ENCODE data around the gene FAAH. TPM values are rescaled to one million over a fixed set of nuclear protein-coding genes. Genes with fewer than 3 reads are reported as not detected.

Gene FAAH
- total RNA-seq, 3 donors from 2014 or later = 18.1 to 58.7 (median 38.3) TPM

DNA sequence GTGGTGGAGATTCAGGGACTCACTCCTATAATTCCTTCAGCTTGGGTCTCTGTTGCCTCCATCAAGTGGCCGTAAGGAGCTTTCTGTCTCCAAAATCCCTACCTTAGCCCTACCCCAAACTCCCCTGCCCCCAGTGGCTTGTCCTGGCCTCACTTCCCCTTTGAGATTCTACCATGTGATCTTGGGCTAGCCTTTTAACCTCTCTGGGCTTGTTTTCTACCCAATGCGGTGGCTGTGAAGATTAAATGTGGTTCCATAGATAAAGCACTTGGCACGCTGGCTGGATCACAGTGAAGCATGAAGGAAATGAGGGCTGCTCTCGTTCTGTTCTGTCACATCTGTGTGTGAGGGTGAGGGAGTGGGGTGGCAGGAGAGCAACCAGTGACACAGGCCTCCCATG is 43.6 kb downstream of the FAAH start:
- no peaks in the 10 kb centered on the region for H3K27me3 ChIP-seq
- H3K27ac ChIP-seq = no peak overlapping the region
- no peaks in the 10 kb centered on the region for H3K4me1 ChIP-seq
- DNase-seq (ENCODE audit: low spot score in 2 of 2) = no peak
- TF ChIP-seq POLR2AphosphoS5 (IDR thresholded peaks at IDR 0.05) (no peak), POLR2A (IDR thresholded peaks at IDR 0.05) (no peak)
- TF ChIP-seq, protein P1, sequence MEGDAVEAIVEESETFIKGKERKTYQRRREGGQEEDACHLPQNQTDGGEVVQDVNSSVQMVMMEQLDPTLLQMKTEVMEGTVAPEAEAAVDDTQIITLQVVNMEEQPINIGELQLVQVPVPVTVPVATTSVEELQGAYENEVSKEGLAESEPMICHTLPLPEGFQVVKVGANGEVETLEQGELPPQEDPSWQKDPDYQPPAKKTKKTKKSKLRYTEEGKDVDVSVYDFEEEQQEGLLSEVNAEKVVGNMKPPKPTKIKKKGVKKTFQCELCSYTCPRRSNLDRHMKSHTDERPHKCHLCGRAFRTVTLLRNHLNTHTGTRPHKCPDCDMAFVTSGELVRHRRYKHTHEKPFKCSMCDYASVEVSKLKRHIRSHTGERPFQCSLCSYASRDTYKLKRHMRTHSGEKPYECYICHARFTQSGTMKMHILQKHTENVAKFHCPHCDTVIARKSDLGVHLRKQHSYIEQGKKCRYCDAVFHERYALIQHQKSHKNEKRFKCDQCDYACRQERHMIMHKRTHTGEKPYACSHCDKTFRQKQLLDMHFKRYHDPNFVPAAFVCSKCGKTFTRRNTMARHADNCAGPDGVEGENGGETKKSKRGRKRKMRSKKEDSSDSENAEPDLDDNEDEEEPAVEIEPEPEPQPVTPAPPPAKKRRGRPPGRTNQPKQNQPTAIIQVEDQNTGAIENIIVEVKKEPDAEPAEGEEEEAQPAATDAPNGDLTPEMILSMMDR (IDR thresholded peaks at IDR 0.05) = no peak
- no peaks in the 10 kb centered on the region for H3K36me3 ChIP-seq
- intact Hi-C loops (cut with DNase I; ENCODE audit: low total_unique reads) = no loop called here
- no peaks in the 10 kb centered on the region for H3K9me3 ChIP-seq
- H3K4me3 ChIP-seq = no peak overlapping the region

DNA sequence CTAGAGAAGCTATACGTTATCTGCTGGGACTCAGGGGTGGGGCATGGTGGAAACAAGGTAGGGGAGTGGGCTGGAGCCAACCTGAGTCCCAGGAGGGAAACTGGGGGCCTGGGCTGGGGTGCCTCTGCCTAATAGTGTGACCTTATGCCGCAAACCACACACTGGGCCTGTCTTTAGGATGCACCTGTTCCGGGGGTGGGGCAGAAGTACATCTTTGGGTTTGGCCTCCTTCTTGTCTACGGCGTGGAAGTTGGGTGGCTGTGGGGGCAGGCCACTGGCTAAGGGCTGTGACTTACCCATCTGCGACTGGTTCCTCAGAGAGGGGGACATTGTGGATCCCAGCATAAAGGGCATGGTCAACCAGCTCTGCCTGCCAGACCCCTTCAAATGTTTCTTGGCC is 44.2 kb downstream of the FAAH start:
- Histone ChIP-seq H3K4me1 (no peaks in the 10 kb centered on the region), H3K27me3 (no peaks in the 10 kb centered on the region), H3K4me3 (no peak overlapping the region), H3K36me3 (no peaks in the 10 kb centered on the region), H3K27ac (no peak overlapping the region), H3K9me3 (no peaks in the 10 kb centered on the region)
- TF ChIP-seq POLR2A (IDR thresholded peaks at IDR 0.05) (no peak), POLR2AphosphoS5 (IDR thresholded peaks at IDR 0.05) (no peak)
- TF ChIP-seq, protein P1 (IDR thresholded peaks at IDR 0.05) = no peak
- no peak for DNase-seq (ENCODE audit: low spot score in 2 of 2)
- intact Hi-C loops (cut with DNase I; ENCODE audit: low total_unique reads) = no loop called here

DNA sequence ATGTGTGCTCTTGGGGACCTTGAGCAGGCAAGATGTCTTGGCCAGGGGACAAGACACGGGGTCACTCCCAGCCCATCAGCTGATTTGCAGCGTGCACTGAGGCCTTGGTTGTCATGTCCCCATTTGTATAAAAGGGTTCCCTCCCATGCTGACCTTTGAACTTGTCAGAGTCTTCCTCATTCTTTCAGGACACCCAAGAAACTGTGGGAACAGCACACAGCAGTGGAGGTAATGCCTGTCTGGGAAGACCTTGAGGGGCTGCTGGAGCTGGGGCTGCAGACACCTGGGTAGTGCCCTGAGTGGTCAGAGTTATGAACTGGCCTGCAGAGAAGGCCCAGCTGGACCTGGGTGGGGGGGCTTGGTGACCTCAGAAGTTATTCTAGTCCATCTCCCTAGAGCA is 46.4 kb downstream of the FAAH start:
- H3K4me3 ChIP-seq = no peak overlapping the region
- TF ChIP-seq, protein P1 (IDR thresholded peaks at IDR 0.05) = no peak
- TF ChIP-seq POLR2AphosphoS5 (IDR thresholded peaks at IDR 0.05) = no peak
- no peak for TF ChIP-seq POLR2A (IDR thresholded peaks at IDR 0.05)
- no peaks in the 10 kb centered on the region for H3K27me3 ChIP-seq
- H3K9me3 ChIP-seq = no peaks in the 10 kb centered on the region
- intact Hi-C loops (cut with DNase I; ENCODE audit: low total_unique reads) = no loop called here
- H3K4me1 ChIP-seq = no peaks in the 10 kb centered on the region
- DNase-seq (ENCODE audit: low spot score in 2 of 2) = no peak
- H3K27ac ChIP-seq = no peak overlapping the region
- no peaks in the 10 kb centered on the region for H3K36me3 ChIP-seq

DNA sequence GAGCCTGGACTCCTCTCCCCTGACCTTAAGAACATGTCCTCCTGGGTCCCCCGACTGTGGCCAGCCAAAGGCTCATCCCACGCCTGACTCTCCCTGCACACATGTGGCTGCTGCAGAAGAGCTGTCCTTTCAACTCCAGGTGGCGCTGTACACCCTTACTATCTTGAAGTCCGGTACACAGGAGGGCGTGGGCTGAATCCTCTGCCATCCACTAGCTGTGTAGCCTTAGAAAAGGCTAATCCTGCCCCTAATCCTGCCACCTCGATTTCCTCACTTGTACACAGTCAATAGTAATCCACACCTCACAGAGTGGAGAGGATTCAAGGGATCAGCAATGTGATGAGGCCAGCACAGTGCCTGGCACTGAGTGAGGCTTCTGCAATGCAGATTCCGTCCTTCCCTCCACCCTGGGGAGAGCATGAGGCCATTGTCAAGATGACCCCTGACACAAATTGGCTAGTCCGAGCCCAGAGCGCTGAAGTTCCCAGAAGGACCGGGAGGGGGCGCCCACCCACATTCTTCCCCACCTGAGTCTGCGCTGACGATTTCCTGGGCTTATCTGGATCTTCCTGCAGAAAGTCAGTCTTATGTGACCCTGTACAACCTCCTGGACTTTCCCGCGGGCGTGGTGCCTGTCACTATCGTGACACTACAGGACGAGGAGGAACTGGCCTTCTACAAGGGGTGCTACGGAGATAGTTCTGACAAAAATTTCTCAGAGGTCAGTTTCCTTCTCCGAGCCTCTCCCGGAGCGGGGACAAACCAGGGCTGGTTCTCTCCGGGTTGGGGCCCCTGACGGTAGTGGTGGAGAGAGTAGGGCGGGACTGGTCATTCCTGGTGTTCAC is 48.4 kb downstream of the FAAH start:
- Histone ChIP-seq H3K27ac (no peak overlapping the region), H3K9me3 (no peaks in the 10 kb centered on the region), H3K36me3 (no peaks in the 10 kb centered on the region), H3K4me3 (peak overlapping the region; percentile 24 to 61 (median 41)), H3K4me1 (no peaks in the 10 kb centered on the region), H3K27me3 (peaks cover 0 to 5% of the 10 kb centered on the region in 2 donors)
- TF ChIP-seq POLR2A (IDR thresholded peaks at IDR 0.05) = no peak
- TF ChIP-seq, protein P1 (IDR thresholded peaks at IDR 0.05) = peak; percentile 70 to 79 (median 77)
- TF ChIP-seq POLR2AphosphoS5 (IDR thresholded peaks at IDR 0.05) = no peak
- intact Hi-C loops (cut with DNase I; ENCODE audit: low total_unique reads) = no loop called here
- DNase-seq (ENCODE audit: low spot score in 2 of 2) = peak; percentile 35 to 83

DNA sequence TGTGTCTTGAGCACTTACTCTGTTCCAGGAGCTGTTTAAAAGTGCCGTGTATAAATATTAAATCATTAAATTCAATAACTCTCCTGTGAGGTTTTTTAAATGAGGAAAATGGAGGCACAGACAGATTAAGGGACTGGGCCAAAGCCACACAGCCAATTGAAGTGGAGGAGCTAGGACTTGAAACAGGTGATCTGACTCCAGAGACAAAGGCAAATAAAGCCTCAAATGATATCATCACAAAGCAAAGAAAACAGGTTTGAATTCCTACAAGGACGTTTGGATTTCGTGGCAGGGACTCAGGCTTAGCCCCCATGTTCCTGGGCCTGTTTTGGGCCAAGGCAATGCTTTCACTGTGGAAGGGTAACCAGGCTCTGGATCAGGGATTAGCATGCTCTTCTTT is 50.3 kb downstream of the FAAH start:
- intact Hi-C loops (cut with DNase I; ENCODE audit: low total_unique reads) = no loop called here
- Histone ChIP-seq H3K27me3 (peaks cover 0 to 18% of the 10 kb centered on the region in 2 donors), H3K27ac (no peak overlapping the region), H3K4me1 (no peaks in the 10 kb centered on the region), H3K36me3 (no peaks in the 10 kb centered on the region), H3K4me3 (no peak overlapping the region), H3K9me3 (no peaks in the 10 kb centered on the region)
- no peak for DNase-seq (ENCODE audit: low spot score in 2 of 2)
- TF ChIP-seq, protein P1 (IDR thresholded peaks at IDR 0.05) = no peak
- TF ChIP-seq POLR2AphosphoS5 (IDR thresholded peaks at IDR 0.05) (no peak), POLR2A (IDR thresholded peaks at IDR 0.05) (no peak)

Data from breast epithelium (tissue), 4 donors.